Measurements from ENCODE around the gene LTBP3.

The LTBP3 gene

GRCh38 chr11:65505466-65506289 is 52.5 kb downstream of the LTBP3 start:
- DNase-seq = no peak

- no peak for DNase-seq
These were observed 53.3 kb downstream of the LTBP3 start for GRCh38 chr11:65504674-65505465.

- DNase-seq = no peak
These were observed 54.0 kb downstream of the LTBP3 start for GRCh38 chr11:65503949-65504673.

GRCh38 chr11:65503368-65503948 is 54.7 kb downstream of the LTBP3 start:
- DNase-seq = no peak

- peak; percentile 19 for DNase-seq
These were observed 55.4 kb downstream of the LTBP3 start for GRCh38 chr11:65502555-65503367.

- no peak for DNase-seq
These were observed 55.9 kb downstream of the LTBP3 start for GRCh38 chr11:65502274-65502554.

GRCh38 chr11:65501472-65502273 is 56.5 kb downstream of the LTBP3 start:
- DNase-seq = no peak

GRCh38 chr11:65501186-65501471 is 57.0 kb downstream of the LTBP3 start:
- DNase-seq = no peak

- peak; percentile 71 for DNase-seq
These were observed 57.6 kb downstream of the LTBP3 start for GRCh38 chr11:65500387-65501185.

GRCh38 chr11:65499713-65500386 is 58.3 kb downstream of the LTBP3 start:
- DNase-seq = no peak

GRCh38 chr11:65498977-65499712 is 59.0 kb downstream of the LTBP3 start, which contains the start of gene MALAT1:
Gene MALAT1 (plus strand): TSS chr11:65499045.
- DNase-seq = peak; percentile 97

GRCh38 chr11:65498727-65498976 is 59.5 kb downstream of the LTBP3 start:
- DNase-seq = no peak

GRCh38 chr11:65498042-65498726 is 60.0 kb downstream of the LTBP3 start:
- peak; percentile 88 for DNase-seq

GRCh38 chr11:65497141-65498041 is 60.8 kb downstream of the LTBP3 start:
- DNase-seq = peak; percentile 99

- DNase-seq = peak; percentile 92
These were observed 61.6 kb downstream of the LTBP3 start for GRCh38 chr11:65496304-65497140.

- DNase-seq = no peak
These were observed 64.6 kb downstream of the LTBP3 start for GRCh38 chr11:65493367-65494176.
